Suprapubic skin (tissue), 3 donors: Measurements from ENCODE around the gene DDX10.

Experiments used
- CTCF ChIP-seq, 2 donors: fragments of 200-600 bp in 1 of 2; fragments of 450-650 bp in 1 of 2; sonication (generic) in 1 of 2; IDR thresholded peaks; one replicate each; pipeline ENCODE4 v1.5.1; 2016 to 2019; ENCODE audit warnings: antibody characterized with exemption in 2 of 2, mild to moderate bottlenecking in 1 of 2, moderate library complexity in 1 of 2
- EP300 ChIP-seq: sonication (generic); formaldehyde crosslinking; IDR thresholded peaks from one replicate; pipeline ENCODE4 v1.6.1; 2017; ENCODE audit warnings: antibody characterized with exemption
- POLR2A ChIP-seq, 2 donors: fragments of 450-650 bp; IDR thresholded peaks; one replicate each; pipeline ENCODE4 v1.6.1; 2017; ENCODE audit warnings: antibody characterized with exemption in 2 of 2, mild to moderate bottlenecking in 2 of 2, moderate library complexity in 2 of 2

- TF ChIP-seq CTCF (IDR thresholded peaks at IDR 0.05) (no peak), EP300 (no peak), POLR2A (IDR thresholded peaks at IDR 0.05) (no peak)
Measured at GRCh38 chr11:108945341-108945740, 280.5 kb downstream of the DDX10 start.
